ENCODE data around the gene UBL4B.

- TF ChIP-seq, protein P1, sequence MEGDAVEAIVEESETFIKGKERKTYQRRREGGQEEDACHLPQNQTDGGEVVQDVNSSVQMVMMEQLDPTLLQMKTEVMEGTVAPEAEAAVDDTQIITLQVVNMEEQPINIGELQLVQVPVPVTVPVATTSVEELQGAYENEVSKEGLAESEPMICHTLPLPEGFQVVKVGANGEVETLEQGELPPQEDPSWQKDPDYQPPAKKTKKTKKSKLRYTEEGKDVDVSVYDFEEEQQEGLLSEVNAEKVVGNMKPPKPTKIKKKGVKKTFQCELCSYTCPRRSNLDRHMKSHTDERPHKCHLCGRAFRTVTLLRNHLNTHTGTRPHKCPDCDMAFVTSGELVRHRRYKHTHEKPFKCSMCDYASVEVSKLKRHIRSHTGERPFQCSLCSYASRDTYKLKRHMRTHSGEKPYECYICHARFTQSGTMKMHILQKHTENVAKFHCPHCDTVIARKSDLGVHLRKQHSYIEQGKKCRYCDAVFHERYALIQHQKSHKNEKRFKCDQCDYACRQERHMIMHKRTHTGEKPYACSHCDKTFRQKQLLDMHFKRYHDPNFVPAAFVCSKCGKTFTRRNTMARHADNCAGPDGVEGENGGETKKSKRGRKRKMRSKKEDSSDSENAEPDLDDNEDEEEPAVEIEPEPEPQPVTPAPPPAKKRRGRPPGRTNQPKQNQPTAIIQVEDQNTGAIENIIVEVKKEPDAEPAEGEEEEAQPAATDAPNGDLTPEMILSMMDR (conservative IDR thresholded peaks at IDR 0.05; ENCODE audit: low read length): no peak
- TF ChIP-seq EZH2phosphoT487 (IDR thresholded peaks at IDR 0.05; ENCODE audit: borderline replicate concordance, low read depth, low read length): no peak
These were observed 31.2 kb upstream of the UBL4B start for GRCh38 chr1:110081061-110081460.

All from OCI-LY7 (cell line).